ENCODE measurements around the gene ZWINT.

Gene ZWINT

GRCh38 chr10:56316603-56317002, 44.5 kb downstream of the ZWINT start:
- Histone ChIP-seq H2AK5ac (ENCODE audit: low read depth, low read length) (no peak overlapping the region), H3K14ac (ENCODE audit: low read length) (no peak overlapping the region), H2AFZ (ENCODE audit: low read length) (no peak overlapping the region), H3K9ac (ENCODE audit: low read depth, low read length, poor library complexity) (no peak overlapping the region), H3K27me3 (ENCODE audit: control insufficient read depth in 3 of 3, insufficient read depth in 3 of 3, low read depth in 1 of 3, low read length in 3 of 3) (peaks cover 0 to 3% (median 0%) of the 10 kb centered on the region in 3 experiments), H3K36me3 (replicated peaks in 1 of 2; ENCODE audit: control insufficient read depth in 2 of 2, insufficient read depth in 2 of 2, low read length in 2 of 2) (no peaks in the 10 kb centered on the region), H3K4ac (ENCODE audit: low read length) (no peak overlapping the region), H3K4me3 (ENCODE audit: low read length in 2 of 2) (no peak overlapping the region), H2BK12ac (ENCODE audit: low read length) (no peak overlapping the region), H3K79me1 (ENCODE audit: low read depth, low read length) (no peaks in the 10 kb centered on the region), H2BK5ac (ENCODE audit: low read length) (no peak overlapping the region), H3K4me2 (ENCODE audit: insufficient read depth, low read length, poor library complexity, severe bottlenecking) (no peak overlapping the region), H2BK15ac (ENCODE audit: low read length) (no peak overlapping the region), H3K18ac (ENCODE audit: low read length) (no peak overlapping the region), H4K8ac (ENCODE audit: low read depth, low read length) (no peak overlapping the region), H4K91ac (ENCODE audit: low read depth, low read length, poor library complexity) (no peak overlapping the region), H3K9me3 (replicated peaks in 1 of 2; ENCODE audit: control insufficient read depth in 2 of 2, insufficient read depth in 1 of 2, low read depth in 1 of 2, low read length in 2 of 2) (no peaks in the 10 kb centered on the region), H3K27ac (replicated peaks; ENCODE audit: low read length) (no peak overlapping the region), H3K4me1 (ENCODE audit: control insufficient read depth in 2 of 2, insufficient read depth in 1 of 2, low read depth in 1 of 2, low read length in 2 of 2) (no peaks in the 10 kb centered on the region), H3K23ac (ENCODE audit: low read depth, low read length, poor library complexity) (no peak overlapping the region), H2BK120ac (ENCODE audit: low read depth, low read length) (no peak overlapping the region)
- no peak for DNase-seq (ENCODE audit: low spot score)

All from neuronal stem cell (in vitro differentiated cells).